HepG2 (cell line): Measurements from ENCODE around the gene TMEM129. TPM values are rescaled to one million over a fixed set of nuclear protein-coding genes. Genes with fewer than 3 reads are reported as not detected.

Experiments used
- ARID4A ChIP-seq: sonication (generic); formaldehyde crosslinking; IDR thresholded peaks from 2 replicates; pipeline ENCODE4 v1.5.0; 2020; ENCODE audit warnings: mild to moderate bottlenecking, missing genetic modification reagents, borderline replicate concordance
- MIXL1 ChIP-seq: IDR thresholded peaks from 2 replicates; pipeline ENCODE4 v1.6.1; 2016
- REPIN1 ChIP-seq: sonication (generic); formaldehyde crosslinking; IDR thresholded peaks from 2 replicates; pipeline ENCODE4 v1.8.0; 2022; ENCODE audit warnings: missing genetic modification reagents, low read depth, mild to moderate bottlenecking, borderline replicate concordance
- SP4 ChIP-seq: sonication (generic); formaldehyde crosslinking; IDR thresholded peaks from 2 replicates; pipeline ENCODE4 v1.8.1; 2023; ENCODE audit warnings: mild to moderate bottlenecking, missing genetic modification reagents
- SRF ChIP-seq: IDR thresholded peaks from 2 replicates; pipeline ENCODE4 v1.6.1; 2011; ENCODE audit warnings: mild to moderate bottlenecking, low read depth, low read length, moderate library complexity
- SRSF9 ChIP-seq: fragments of 200-400 bp; formaldehyde crosslinking; IDR thresholded peaks from 2 replicates; pipeline ENCODE4 v1.6.1; 2018; ENCODE audit warnings: borderline replicate concordance, mild to moderate bottlenecking, low read depth, low read length; ENCODE audit not compliant: insufficient read depth, poor library complexity, severe bottlenecking
- TCF7 ChIP-seq: sonication (generic); IDR thresholded peaks from 2 replicates; pipeline ENCODE4 v1.6.1; 2016; ENCODE audit warnings: antibody characterized with exemption, low read depth
- TEAD2 ChIP-seq: sonication (generic); formaldehyde crosslinking; IDR thresholded peaks from 2 replicates; pipeline ENCODE4 v1.9.0; 2021; ENCODE audit warnings: missing genetic modification reagents
- TFDP1 ChIP-seq: IDR thresholded peaks from 2 replicates; pipeline ENCODE4 v1.6.1; 2016; ENCODE audit warnings: missing compliant biosample characterization, missing genetic modification reagents, borderline replicate concordance
- THRA ChIP-seq: sonication (generic); formaldehyde crosslinking; IDR thresholded peaks from 2 replicates; pipeline ENCODE4 v1.4.0; 2020; ENCODE audit warnings: missing genetic modification reagents, borderline replicate concordance
- ZBTB43 ChIP-seq: sonication (generic); formaldehyde crosslinking; conservative IDR thresholded peaks from 2 replicates; pipeline ENCODE4 v1.4.0; 2020; ENCODE audit warnings: missing genetic modification reagents
- ZNF264 ChIP-seq: sonication (generic); formaldehyde crosslinking; IDR thresholded peaks from 2 replicates; pipeline ENCODE4 v1.4.0; 2020; ENCODE audit warnings: missing genetic modification reagents
- ZNF512B ChIP-seq: sonication (generic); formaldehyde crosslinking; IDR thresholded peaks from 2 replicates; pipeline ENCODE4 v1.5.1; 2020; ENCODE audit warnings: missing genetic modification reagents, mild to moderate bottlenecking, borderline replicate concordance
- ZNF543 ChIP-seq: sonication (generic); formaldehyde crosslinking; IDR thresholded peaks from 2 replicates; pipeline ENCODE4 v1.4.0; 2020; ENCODE audit warnings: mild to moderate bottlenecking, missing genetic modification reagents
- ZNF563 ChIP-seq: sonication (generic); formaldehyde crosslinking; IDR thresholded peaks from 2 replicates; pipeline ENCODE4 v1.8.0; 2022; ENCODE audit warnings: mild to moderate bottlenecking, moderate library complexity, missing genetic modification reagents
- ZSCAN31 ChIP-seq: sonication (generic); formaldehyde crosslinking; IDR thresholded peaks from 2 replicates; pipeline ENCODE4 v1.5.0; 2020; ENCODE audit warnings: low read depth, mild to moderate bottlenecking, missing genetic modification reagents
- polyA plus RNA-seq, 8 experiments: library from polyadenylated mRNA; depleted of rRNA in 3 of 8; stranded (reverse) in 7 of 8; unstranded in 1 of 8; fragments of >200 nt; fragmentation: Illumina TruSeq in 4 of 8; extraction: Trizol in 4 of 8; gene quantifications; 2 replicates each; pipeline versions ENCODE4 v1.2.1 to v1.2.3, GENCODE V29; 2011 to 2016; ENCODE audit warnings: low read depth in 4 of 8, missing spikeins in 1 of 8, mixed read lengths in 1 of 8; ENCODE audit not compliant: insufficient read depth in 1 of 8
- total RNA-seq, 5 experiments: library from RNA; depleted of rRNA; stranded (reverse); fragments of >200 nt; fragmentation: Illumina TruSeq; extraction: Trizol; gene quantifications; 2 replicates each; pipeline ENCODE4 v1.2.3, GENCODE V29; 2016; ENCODE audit warnings: low read depth in 1 of 5

The TMEM129 gene
- total and polyA plus RNA-seq, 2 of the 13 experiments (the other 11 are each of a cell fraction or from before 2014, with no cell fraction given) = 19.0 to 25.8 TPM

GRCh38 chr4:1768367-1769034 is 47.4 kb upstream of the TMEM129 start (continued):
- TF ChIP-seq ZBTB43 (CRISPR knock-in tag) (no peak), REPIN1 (CRISPR knock-in tag) (peak; percentile 42; the same call in 1 of the 2 replicates), MIXL1 (CRISPR knock-in tag) (0 out of 2 replicates have a peak, but pooled peaks have one; percentile 2), THRA (CRISPR knock-in tag) (0 out of 2 replicates have a peak, but pooled peaks have one; percentile 0), ZNF563 (CRISPR knock-in tag) (peak; percentile 90), SRF (no peak), ZNF543 (CRISPR knock-in tag) (0 out of 2 replicates have a peak, but pooled peaks have one; percentile 22), ZSCAN31 (0 out of 2 replicates have a peak, but pooled peaks have one; percentile 26), ZNF264 (CRISPR knock-in tag) (0 out of 2 replicates have a peak, but pooled peaks have one; percentile 43), ARID4A (CRISPR knock-in tag) (peak; percentile 56; the same call in 1 of the 2 replicates), ZNF512B (CRISPR knock-in tag) (no peak), SP4 (peak; percentile 40; the same call in 1 of the 2 replicates), TFDP1 (CRISPR knock-in tag) (peak; percentile 74; the same call in 1 of the 2 replicates), TEAD2 (no peak), TCF7 (peak; percentile 61; the same call in 1 of the 2 replicates), SRSF9 (no peak)
